ENCODE data around the gene USP44. TPM values are rescaled to one million over a fixed set of nuclear protein-coding genes. Genes with fewer than 3 reads are reported as not detected.

The USP44 gene
- total and polyA plus RNA-seq, 2 of the 8 experiments (the other 6 are each of a cell fraction or from before 2014, with no cell fraction given), result 129 to 197 TPM

- TF ChIP-seq NANOG (IDR thresholded peaks at IDR 0.05; ENCODE audit: insufficient read depth, low read depth, low read length, poor library complexity, severe bottlenecking) (no peak), CEBPB (IDR thresholded peaks at IDR 0.05; ENCODE audit: low read depth, low read length) (no peak)
These were observed 46.2 kb downstream of the USP44 start (continued) for GRCh38 chr12:95505039-95505438.
